H1 (cell line): Measurements from ENCODE around the gene KIAA0586. TPM values are rescaled to one million over a fixed set of nuclear protein-coding genes. Genes with fewer than 3 reads are reported as not detected.

Source experiments
- EGR1 ChIP-seq: IDR thresholded peaks from 2 replicates; pipeline ENCODE4 v1.6.1; 2011; ENCODE audit warnings: low read depth, low read length, borderline replicate concordance
- EZH2 ChIP-seq: fragments of 200-600 bp; sonication (generic); IDR thresholded peaks from 2 replicates; pipeline ENCODE4 v1.7.1; 2012; ENCODE audit warnings: low read depth, mild to moderate bottlenecking, moderate library complexity, low read length, inconsistent platforms; ENCODE audit not compliant: severe bottlenecking
- JUN ChIP-seq: IDR thresholded peaks from 2 replicates; pipeline ENCODE4 v1.6.1; 2011; ENCODE audit warnings: low read depth, mild to moderate bottlenecking, improper control_type of control experiment, low read length
- MAX ChIP-seq: IDR thresholded peaks from 2 replicates; pipeline ENCODE4 v1.6.1; 2012; ENCODE audit warnings: inconsistent platforms
- POLR2AphosphoS5 ChIP-seq: IDR thresholded peaks from 2 replicates; pipeline ENCODE4 v1.6.1; 2011; ENCODE audit warnings: low read depth, low read length
- POU5F1 ChIP-seq: IDR thresholded peaks from 2 replicates; pipeline ENCODE4 v1.6.1; 2011; ENCODE audit warnings: low read depth, mild to moderate bottlenecking, low read length, moderate library complexity
- RAD21 ChIP-seq, 2 experiments: IDR thresholded peaks in 1 of 2; conservative IDR thresholded peaks in 1 of 2; 2 replicates each; pipeline ENCODE4 v1.6.1; 2011; ENCODE audit warnings: low read depth in 2 of 2, low read length in 2 of 2, improper control_type of control experiment in 1 of 2, inconsistent platforms in 1 of 2, mild to moderate bottlenecking in 1 of 2, moderate library complexity in 1 of 2
- TCF12 ChIP-seq: IDR thresholded peaks from 2 replicates; pipeline ENCODE4 v1.6.1; 2011; ENCODE audit warnings: low read depth, mild to moderate bottlenecking, low read length
- polyA plus RNA-seq, 7 experiments: library from polyadenylated mRNA; depleted of rRNA in 3 of 7; stranded (reverse) in 5 of 7; unstranded in 2 of 7; fragments of >200 nt in 5 of 7; fragments of 200-250 nt in 2 of 7; gene quantifications; 1 replicate in 5 of 7; 2 replicates in 1 of 7; 4 replicates in 1 of 7; pipeline versions ENCODE4 v1.2.1 to v1.2.3, GENCODE V29; 2011 to 2013; ENCODE audit warnings: missing spikeins in 2 of 7, mixed read lengths in 2 of 7
- total RNA-seq: library from RNA; stranded (reverse); fragmentation: NEBNext Ultra II Directional; extraction: Animal tissue kit (Norgen Biotek cat#: 25700); gene quantifications from 2 replicates; pipeline ENCODE4 v1.2.1, GENCODE V29; 2021

Gene KIAA0586
- total and polyA plus RNA-seq, 2 of the 8 experiments (the other 6 are each of a cell fraction or from before 2014, with no cell fraction given): 7.2 to 24.8 TPM

- TF ChIP-seq RAD21 (IDR thresholded peaks at IDR 0.05 in 1 of 2, conservative IDR thresholded peaks at IDR 0.05 in 1 of 2; ENCODE audit: low read depth in 2 of 2, low read length in 2 of 2) (peak; percentile 92 to 93), EGR1 (no peak), JUN (no peak), POLR2AphosphoS5 (no peak), POU5F1 (no peak), TCF12 (no peak), EZH2 (no peak), MAX (no peak)
These were observed 73.8 kb downstream of the KIAA0586 start (continued) for GRCh38 chr14:58501214-58501816.
